GM12891 (cell line): ENCODE measurements around the gene MED1.

Experiments used
- DNase-seq: peaks from one replicate; pipeline ENCODE4 v3.0.0; 2011; ENCODE audit warnings: low spot score; ENCODE audit not compliant: insufficient read length
- FAIRE-seq: peaks from 2 replicates; lab custom pipeline; 2011; peaks lifted over from hg19 to GRCh38; lab: Jason Lieb, UNC
- PAX5 ChIP-seq: IDR thresholded peaks from 2 replicates; pipeline ENCODE4 v1.6.1; 2011; ENCODE audit warnings: low read length, moderate library complexity, mild to moderate bottlenecking; ENCODE audit not compliant: insufficient read depth, severe bottlenecking
- POLR2A ChIP-seq: IDR thresholded peaks from 2 replicates; pipeline ENCODE4 v1.6.1; 2011; ENCODE audit warnings: low read depth, low read length, control low read depth
- POLR2AphosphoS5 ChIP-seq: IDR thresholded peaks from 2 replicates; pipeline ENCODE4 v1.6.1; 2011; ENCODE audit warnings: low read depth, low read length, control low read depth
- POU2F2 ChIP-seq: IDR thresholded peaks from 2 replicates; pipeline ENCODE4 v1.6.1; 2011; ENCODE audit warnings: low read depth, mild to moderate bottlenecking, control low read depth, low read length, moderate library complexity
- SPI1 ChIP-seq: IDR thresholded peaks from 2 replicates; pipeline ENCODE4 v1.6.1; 2011; ENCODE audit warnings: low read depth, low read length, control low read depth
- TAF1 ChIP-seq: IDR thresholded peaks from 2 replicates; pipeline ENCODE4 v1.6.1; 2011; ENCODE audit warnings: low read depth, low read length, control low read depth

The MED1 gene

DNA sequence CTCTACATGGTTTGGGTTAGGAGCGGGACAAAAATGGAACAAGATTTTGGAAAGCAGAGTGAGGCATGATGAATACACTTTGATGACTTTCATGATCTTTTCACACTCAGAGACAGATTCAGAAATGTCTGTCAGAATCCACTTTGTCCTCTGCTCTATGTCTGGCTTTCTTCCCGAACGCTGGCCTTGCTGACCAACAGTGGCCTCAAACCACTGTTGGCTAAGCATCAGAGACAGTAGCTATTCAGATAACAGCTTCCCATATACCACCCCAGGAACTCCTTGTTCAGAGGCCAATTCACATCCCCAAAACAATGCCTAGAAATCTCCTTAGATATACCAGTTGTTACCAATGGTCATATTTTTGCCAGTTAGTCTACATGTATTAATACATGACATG lies 90.5 kb downstream of the MED1 start:
- FAIRE-seq (no peak), DNase-seq (no peak)
- no peak for TF ChIP-seq POLR2AphosphoS5
- no peak for TF ChIP-seq TAF1
- no peak for TF ChIP-seq POLR2A
- no peak for TF ChIP-seq SPI1
- TF ChIP-seq PAX5, result no peak
- no peak for TF ChIP-seq POU2F2

GRCh38 chr17:39359994-39360393 lies 91.1 kb downstream of the MED1 start:
- no peak for FAIRE-seq
- TF ChIP-seq POLR2A, result no peak
- TF ChIP-seq PAX5, result no peak
- no peak for TF ChIP-seq TAF1
- no peak for TF ChIP-seq POU2F2
- no peak for TF ChIP-seq POLR2AphosphoS5
- no peak for TF ChIP-seq SPI1

DNA sequence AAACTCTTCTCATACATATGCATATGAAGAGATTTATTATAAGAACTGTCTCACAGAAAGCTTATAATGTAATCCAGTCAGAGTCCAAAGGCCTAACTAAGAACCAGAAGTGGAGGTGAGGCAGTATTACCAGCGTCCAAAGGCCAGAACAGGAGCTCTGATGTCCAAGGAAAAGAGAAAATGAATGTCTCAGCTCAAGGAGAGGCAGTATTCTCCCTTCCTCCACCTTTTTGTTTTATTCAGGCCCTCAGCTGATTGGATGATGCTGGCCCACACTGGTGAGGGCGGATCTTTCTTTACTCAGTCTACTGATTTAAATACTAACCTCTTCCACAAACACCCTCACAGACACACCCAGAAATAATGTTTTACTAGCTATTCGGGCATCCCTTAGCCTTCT lies 93.1 kb downstream of the MED1 start:
- no peak for DNase-seq
- FAIRE-seq, result no peak
- TF ChIP-seq POLR2A, result no peak
- no peak for TF ChIP-seq PAX5
- no peak for TF ChIP-seq SPI1
- no peak for TF ChIP-seq TAF1
- no peak for TF ChIP-seq POLR2AphosphoS5

More at GRCh38 chr17:39359994-39360393, 91.1 kb downstream of the MED1 start:
- DNase-seq, result no peak

DNA sequence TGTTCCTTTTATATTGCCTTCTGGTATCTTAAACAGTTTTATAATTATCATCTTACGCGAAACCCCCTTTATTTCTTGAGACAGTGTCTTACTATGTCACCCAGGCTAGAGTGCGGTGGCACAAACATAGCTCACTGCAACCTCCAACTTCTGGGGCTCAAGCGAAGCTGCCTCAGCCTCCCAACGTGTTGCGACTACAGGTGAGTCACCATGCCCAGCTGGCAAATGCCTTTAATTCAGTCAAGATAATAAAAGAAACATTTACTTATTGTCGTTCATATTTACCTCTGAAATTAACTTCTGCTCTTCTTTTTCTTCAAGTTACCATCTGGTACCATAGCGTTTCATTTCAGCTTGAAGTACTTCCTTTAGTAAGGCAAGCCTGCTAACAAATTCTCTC lies 93.6 kb downstream of the MED1 start:
- no peak for TF ChIP-seq POLR2AphosphoS5
- TF ChIP-seq SPI1, result no peak
- no peak for TF ChIP-seq PAX5
- no peak for TF ChIP-seq TAF1
- TF ChIP-seq POU2F2, result no peak
- TF ChIP-seq POLR2A, result no peak
- DNase-seq, result no peak
- no peak for FAIRE-seq
